Right ventricle myocardium superior (tissue), 1 donor: ENCODE data around the gene SLC6A4. TPM values are rescaled to one million over a fixed set of nuclear protein-coding genes. Genes with fewer than 3 reads are reported as not detected.
"Not testable (repeated sequence)": the region's sequence is repeated elsewhere in the genome, so short reads cannot be mapped to it uniquely, and the experiment has no call there.

Source experiments
- ATAC-seq: fragments of 200-7000 bp; cut with Tn5 transposase; one replicate; pipeline ENCODE4 v1.9.1; 2020; ENCODE audit warnings: mild to moderate bottlenecking; ENCODE audit not compliant: poor library complexity
- DNase-seq: peaks from one replicate; pipeline ENCODE4 v3.0.0-alpha.2; 2020
- intact Hi-C: fragments of 100-400 bp; cut with DNase I; formaldehyde crosslinking; loops from one replicate; pipeline ENCODE4 v1.11.2; 2022
- total RNA-seq: library from RNA; stranded (reverse); fragmentation: NEBNext Ultra II Directional; extraction: Animal tissue kit (Norgen Biotek cat#: 25700); gene quantifications from one replicate; pipeline ENCODE4 v1.2.1, GENCODE V29; 2021
- donor health status: DM: no; HTN: yes; CAD: no; lungs with severe emphysema.

Gene SLC6A4
- total RNA-seq, 1 donor from 2014 or later, result 0.75 TPM

GRCh38 chr17:30151471-30151870 is 84.0 kb downstream of the SLC6A4 start:
- ATAC-seq (no peak), DNase-seq (no peak)
- intact Hi-C loops, result no loop called here

DNA sequence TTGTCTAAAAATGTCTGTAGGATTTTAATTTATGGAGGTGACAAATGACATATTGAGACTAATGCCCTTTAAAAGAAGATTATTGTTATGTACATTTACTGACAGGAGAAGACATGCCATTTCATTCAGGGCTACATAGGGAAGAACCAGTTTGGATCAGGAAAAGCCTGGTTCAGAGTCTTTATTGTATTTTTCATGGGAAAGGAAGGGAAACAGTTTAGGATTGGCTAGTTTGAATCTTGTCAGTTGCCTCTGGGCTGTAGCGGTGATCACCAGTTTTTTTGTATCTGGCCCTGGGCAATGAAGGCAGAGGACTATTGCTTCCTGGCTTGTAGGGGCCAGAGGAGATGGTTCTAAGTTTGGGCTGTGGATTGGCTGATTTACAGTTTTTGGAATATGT is 87.1 kb downstream of the SLC6A4 start:
- intact Hi-C loops, result no loop called here
- no peak for DNase-seq
- ATAC-seq, result no peak

DNA sequence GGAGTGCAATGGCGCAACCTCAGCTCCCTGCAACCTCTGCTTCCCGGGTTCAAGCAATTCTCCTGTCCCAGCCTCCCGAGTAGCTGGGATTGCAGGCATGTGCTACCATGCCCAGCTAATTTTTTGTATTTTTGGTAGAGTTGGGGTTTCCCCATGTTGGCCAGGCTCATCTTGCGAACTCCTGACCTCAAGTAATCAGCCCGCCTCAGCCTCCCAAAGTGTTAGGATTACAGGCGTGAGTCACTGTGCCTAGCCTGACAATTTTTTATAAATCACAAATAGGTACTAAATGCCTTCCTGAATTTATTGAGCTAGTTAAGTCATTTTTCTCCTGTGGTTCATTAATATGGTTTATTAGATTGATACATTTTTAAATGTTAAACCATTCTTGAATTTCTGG is 87.6 kb downstream of the SLC6A4 start:
- DNase-seq, ATAC-seq: not testable (repeated sequence)

More for the DNA sequence above, 87.6 kb downstream of the SLC6A4 start:
- intact Hi-C loops, result not testable (repeated sequence)

Other genes starting within 250 kb of the SLC6A4 start
- gene NSRP1, start 118.9 kb downstream of the SLC6A4 start, total RNA-seq, result 17.2 TPM
- 13.4 TPM for gene BLMH, start 56.2 kb upstream of the SLC6A4 start, total RNA-seq
- not detected for gene TMIGD1, start 98.4 kb upstream of the SLC6A4 start, total RNA-seq
- 16.1 TPM for gene CPD, start 143.2 kb upstream of the SLC6A4 start, total RNA-seq
- 29.7 TPM for gene GOSR1, start 241.7 kb upstream of the SLC6A4 start, total RNA-seq